ENCODE measurements around the gene STIP1. TPM values are rescaled to one million over a fixed set of nuclear protein-coding genes. Genes with fewer than 3 reads are reported as not detected.

The STIP1 gene
- total and polyA plus RNA-seq, 9 of the 15 experiments (the other 6 are each of a cell fraction or from before 2014, with no cell fraction given): 58.1 to 465 (median 346) TPM

- no peak for TF ChIP-seq ZBTB49 (CRISPR knock-in tag; IDR thresholded peaks at IDR 0.05; ENCODE audit: borderline replicate concordance)
- TF ChIP-seq MCM2 (IDR thresholded peaks at IDR 0.05; ENCODE audit: low read depth): no peak
- TF ChIP-seq HMGN3 (IDR thresholded peaks at IDR 0.05; ENCODE audit: borderline replicate concordance, extremely low read depth, insufficient read length, low read depth, low read length): peak; percentile 77
- no peak for TF ChIP-seq CREBBP (IDR thresholded peaks at IDR 0.05; ENCODE audit: low read depth, low read length)
- 0 out of 2 replicates have a peak, but pooled peaks have one; percentile 79 for TF ChIP-seq PHB (CRISPR knock-in tag; IDR thresholded peaks at IDR 0.05)
- no peak for TF ChIP-seq NEUROD1 (IDR thresholded peaks at IDR 0.05; ENCODE audit: borderline replicate concordance, low read depth, low read length, partially characterized antibody)
- peak; percentile 88 for TF ChIP-seq SMAD1 (IDR thresholded peaks at IDR 0.05; ENCODE audit: low read depth, low read length, partially characterized antibody)
- no peak for TF ChIP-seq ZNF75A (CRISPR knock-in tag; IDR thresholded peaks at IDR 0.05)
- TF ChIP-seq ILK (tag; IDR thresholded peaks at IDR 0.05; ENCODE audit: borderline replicate concordance, low read depth): no peak
- no peak for TF ChIP-seq ZBTB26 (CRISPR knock-in tag; IDR thresholded peaks at IDR 0.05)
- TF ChIP-seq THAP12 (CRISPR knock-in tag; IDR thresholded peaks at IDR 0.05): peak; percentile 65; the same call in 1 of the 2 replicates
- no peak for TF ChIP-seq ZBTB5 (IDR thresholded peaks at IDR 0.05)
- no peak for TF ChIP-seq RBM15 (IDR thresholded peaks at IDR 0.05; ENCODE audit: insufficient read depth, low read length)
- no peak for TF ChIP-seq ZNF398 (CRISPR knock-in tag; IDR thresholded peaks at IDR 0.05)
- TF ChIP-seq ZNF551 (CRISPR knock-in tag; IDR thresholded peaks at IDR 0.05): no peak
- TF ChIP-seq HDAC1 (IDR thresholded peaks at IDR 0.05): peak in 1 of 2 experiments; percentile 94; a peak in 2 of 4 replicates
- TF ChIP-seq SMC3 (conservative IDR thresholded peaks at IDR 0.05; ENCODE audit: insufficient read depth, low read depth, low read length): no peak
- no peak for TF ChIP-seq NFRKB (IDR thresholded peaks at IDR 0.05; ENCODE audit: low read depth)
- no peak for TF ChIP-seq CBFA2T3 (IDR thresholded peaks at IDR 0.05)
Measured at GRCh38 chr11:64185175-64185692, 737 bp upstream of the STIP1 start (continued).
